ENCODE results near the gene PKIG. TPM values are rescaled to one million over a fixed set of nuclear protein-coding genes. Genes with fewer than 3 reads are reported as not detected.

PKIG gene
- total RNA-seq, 4 donors from 2014 or later, result 17.2 to 40.8 (median 32.0) TPM

GRCh38 chr20:44580581-44581268, 1.7 kb upstream of the PKIG start:
- Histone ChIP-seq H3K36me3 (no peaks in the 10 kb centered on the region), H3K4me1 (peaks cover 38% of the 10 kb centered on the region), H3K27me3 (no peaks in the 10 kb centered on the region), H3K27ac (no peak overlapping the region), H3K9me3 (no peaks in the 10 kb centered on the region), H3K4me3 (no peak overlapping the region)
- no peak for DNase-seq (ENCODE audit: low spot score in 2 of 2)
- TF ChIP-seq POLR2AphosphoS5 (IDR thresholded peaks at IDR 0.05), result no peak
- TF ChIP-seq CTCF (IDR thresholded peaks at IDR 0.05), result no peak
- TF ChIP-seq POLR2A (IDR thresholded peaks at IDR 0.05), result no peak
- TF ChIP-seq EP300 (IDR thresholded peaks at IDR 0.05), result no peak
- 86% methylated on average over 9 of the region's 9 CpGs for WGBS

GRCh38 chr20:44581515-44581914, 864 bp upstream of the PKIG start:
- no peak for DNase-seq (ENCODE audit: low spot score in 2 of 2)
- TF ChIP-seq POLR2AphosphoS5 (IDR thresholded peaks at IDR 0.05), result no peak
- TF ChIP-seq POLR2A (IDR thresholded peaks at IDR 0.05), result no peak
- no peak for TF ChIP-seq EP300 (IDR thresholded peaks at IDR 0.05)
- TF ChIP-seq CTCF (IDR thresholded peaks at IDR 0.05), result no peak
- Histone ChIP-seq H3K9me3 (no peaks in the 10 kb centered on the region), H3K27me3 (no peaks in the 10 kb centered on the region), H3K4me3 (no peak overlapping the region), H3K27ac (peak overlapping the region; percentile 71), H3K4me1 (peaks cover 35% of the 10 kb centered on the region), H3K36me3 (no peaks in the 10 kb centered on the region)
- 81% methylated on average over 1 of the region's 1 CpG for WGBS

- WGBS, result 67% methylated on average over 1 of the region's 1 CpG
- TF ChIP-seq CTCF (IDR thresholded peaks at IDR 0.05) (no peak), POLR2A (IDR thresholded peaks at IDR 0.05) (no peak), POLR2AphosphoS5 (IDR thresholded peaks at IDR 0.05) (no peak), EP300 (IDR thresholded peaks at IDR 0.05) (no peak)
- no peaks in the 10 kb centered on the region for H3K9me3 ChIP-seq
- peak overlapping the region; percentile 36 for H3K4me3 ChIP-seq
- H3K27me3 ChIP-seq, result no peaks in the 10 kb centered on the region
- no peaks in the 10 kb centered on the region for H3K36me3 ChIP-seq
- peak overlapping the region; percentile 71 for H3K27ac ChIP-seq
- no peak for DNase-seq (ENCODE audit: low spot score in 2 of 2)
- peaks cover 32% of the 10 kb centered on the region for H3K4me1 ChIP-seq
These were observed 778 bp downstream of the PKIG start for GRCh38 chr20:44583157-44583556.

- 87% methylated on average over 4 of the region's 4 CpGs for WGBS
- no peaks in the 10 kb centered on the region for H3K36me3 ChIP-seq
- peaks cover 32% of the 10 kb centered on the region for H3K4me1 ChIP-seq
- H3K27ac ChIP-seq, result no peak overlapping the region
- no peak for DNase-seq (ENCODE audit: low spot score in 2 of 2)
- peak overlapping the region; percentile 36 for H3K4me3 ChIP-seq
- TF ChIP-seq EP300 (IDR thresholded peaks at IDR 0.05) (no peak), POLR2AphosphoS5 (IDR thresholded peaks at IDR 0.05) (no peak), CTCF (IDR thresholded peaks at IDR 0.05) (no peak), POLR2A (IDR thresholded peaks at IDR 0.05) (no peak)
- no peaks in the 10 kb centered on the region for H3K27me3 ChIP-seq
- no peaks in the 10 kb centered on the region for H3K9me3 ChIP-seq
These were observed 1.8 kb downstream of the PKIG start for GRCh38 chr20:44584162-44584561.

GRCh38 chr20:44585057-44585963, 2.9 kb downstream of the PKIG start:
- H3K4me1 ChIP-seq, result peaks cover 30% of the 10 kb centered on the region
- H3K36me3 ChIP-seq, result peaks cover 4% of the 10 kb centered on the region
- no peaks in the 10 kb centered on the region for H3K27me3 ChIP-seq
- H3K9me3 ChIP-seq, result no peaks in the 10 kb centered on the region
- TF ChIP-seq EP300 (IDR thresholded peaks at IDR 0.05) (no peak), POLR2A (IDR thresholded peaks at IDR 0.05) (no peak), CTCF (IDR thresholded peaks at IDR 0.05) (no peak), POLR2AphosphoS5 (IDR thresholded peaks at IDR 0.05) (no peak)
- WGBS, result 80% methylated on average over 6 of the region's 6 CpGs
- H3K4me3 ChIP-seq, result no peak overlapping the region
- H3K27ac ChIP-seq, result no peak overlapping the region
- DNase-seq (ENCODE audit: low spot score in 2 of 2), result no peak

All from suprapubic skin (tissue), 4 donors.